ENCODE data around the gene HFM1.
"Not testable (repeated sequence)": the region's sequence is repeated elsewhere in the genome, so short reads cannot be mapped to it uniquely, and the experiment has no call there.

DNA sequence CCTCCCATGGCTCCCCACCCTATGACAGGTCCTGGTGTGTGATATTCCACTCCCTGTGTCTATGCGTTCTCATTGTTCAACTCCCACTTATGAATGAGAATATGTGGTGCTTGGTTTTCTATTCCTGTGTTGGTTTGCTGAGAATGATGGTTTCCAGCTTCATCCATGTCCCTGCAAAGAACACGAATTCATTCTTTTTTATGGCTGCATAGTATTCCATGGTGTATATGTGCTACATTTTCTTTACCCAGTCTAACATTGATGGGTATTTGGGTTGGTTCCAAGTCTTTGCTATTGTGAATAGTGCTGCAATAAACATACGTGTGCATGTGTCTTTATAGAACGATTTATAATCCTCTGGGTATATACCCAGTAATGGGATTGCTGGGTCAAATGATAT, 17.9 kb upstream of the HFM1 start:
- TF ChIP-seq, protein P1, sequence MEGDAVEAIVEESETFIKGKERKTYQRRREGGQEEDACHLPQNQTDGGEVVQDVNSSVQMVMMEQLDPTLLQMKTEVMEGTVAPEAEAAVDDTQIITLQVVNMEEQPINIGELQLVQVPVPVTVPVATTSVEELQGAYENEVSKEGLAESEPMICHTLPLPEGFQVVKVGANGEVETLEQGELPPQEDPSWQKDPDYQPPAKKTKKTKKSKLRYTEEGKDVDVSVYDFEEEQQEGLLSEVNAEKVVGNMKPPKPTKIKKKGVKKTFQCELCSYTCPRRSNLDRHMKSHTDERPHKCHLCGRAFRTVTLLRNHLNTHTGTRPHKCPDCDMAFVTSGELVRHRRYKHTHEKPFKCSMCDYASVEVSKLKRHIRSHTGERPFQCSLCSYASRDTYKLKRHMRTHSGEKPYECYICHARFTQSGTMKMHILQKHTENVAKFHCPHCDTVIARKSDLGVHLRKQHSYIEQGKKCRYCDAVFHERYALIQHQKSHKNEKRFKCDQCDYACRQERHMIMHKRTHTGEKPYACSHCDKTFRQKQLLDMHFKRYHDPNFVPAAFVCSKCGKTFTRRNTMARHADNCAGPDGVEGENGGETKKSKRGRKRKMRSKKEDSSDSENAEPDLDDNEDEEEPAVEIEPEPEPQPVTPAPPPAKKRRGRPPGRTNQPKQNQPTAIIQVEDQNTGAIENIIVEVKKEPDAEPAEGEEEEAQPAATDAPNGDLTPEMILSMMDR (conservative IDR thresholded peaks at IDR 0.05 in 1 of 2, IDR thresholded peaks at IDR 0.05 in 1 of 2; ENCODE audit: low read depth in 1 of 2, low read length in 2 of 2), result not testable (repeated sequence)
- TF ChIP-seq EZH2 (IDR thresholded peaks at IDR 0.05; ENCODE audit: low read length, missing control alignments), result not testable (repeated sequence)
